HL-60 (cell line): ENCODE results near the gene SDC1.

Experiments used
- POLR2AphosphoS5 ChIP-seq: IDR thresholded peaks from 2 replicates; pipeline ENCODE4 v1.6.1; 2012; ENCODE audit warnings: low read depth
- SPI1 ChIP-seq: IDR thresholded peaks from 2 replicates; pipeline ENCODE4 v1.6.1; 2012; ENCODE audit warnings: low read depth, mild to moderate bottlenecking, borderline replicate concordance
- TF ChIP-seq, protein P1 (sequence below): IDR thresholded peaks from 2 replicates; pipeline ENCODE4 v1.6.1; 2012; ENCODE audit warnings: low read depth; ENCODE audit not compliant: insufficient replicate concordance
- TF ChIP-seq, protein P2 (sequence below): IDR thresholded peaks from one replicate; pipeline ENCODE4 v1.5.1; 2011; ENCODE audit warnings: low read length, control low read depth, inconsistent platforms; ENCODE audit not compliant: insufficient read depth

DNA sequence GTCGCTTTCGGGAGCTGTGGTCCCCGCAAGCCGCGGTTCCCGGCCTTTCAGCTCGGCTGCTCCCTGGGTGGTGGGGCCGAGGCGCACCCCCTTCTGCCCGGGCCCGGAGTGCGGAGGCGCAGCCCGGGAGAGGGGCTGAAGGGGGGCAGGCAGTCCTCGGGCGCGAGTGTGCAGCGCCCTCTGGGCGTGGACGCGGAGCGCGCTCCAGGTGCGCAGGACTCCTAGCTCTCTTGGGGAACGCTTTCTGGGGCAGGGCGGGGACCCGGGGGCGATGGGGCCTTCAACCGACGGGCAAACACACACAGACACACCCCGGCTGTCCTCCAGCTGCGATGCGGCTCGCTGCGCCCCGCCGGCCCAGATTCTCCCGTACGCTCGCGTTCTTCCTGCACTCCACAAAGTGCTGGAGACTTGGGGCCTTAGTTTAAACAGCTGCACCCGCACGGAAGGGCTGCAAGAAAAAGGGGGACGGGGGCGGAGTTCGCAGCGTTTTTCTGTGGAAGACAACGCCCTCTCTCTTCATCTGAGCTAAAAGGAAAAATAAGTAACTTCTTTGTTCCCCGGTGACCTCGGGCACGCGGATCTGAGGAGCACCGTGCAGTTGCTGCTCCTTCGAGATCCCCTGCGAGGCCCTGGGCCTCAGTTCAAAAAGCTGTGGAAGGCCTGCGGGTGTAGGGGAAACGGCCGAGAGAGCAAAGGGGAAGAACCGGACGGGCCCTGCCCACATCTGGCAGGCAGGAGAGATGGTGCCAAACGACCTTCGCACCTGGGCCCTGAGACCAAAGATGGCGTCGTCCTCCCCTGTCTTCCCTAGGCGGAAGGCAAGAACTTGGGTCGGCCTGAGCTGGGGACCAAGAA is 593 bp upstream of the SDC1 start:
- TF ChIP-seq, protein P1, sequence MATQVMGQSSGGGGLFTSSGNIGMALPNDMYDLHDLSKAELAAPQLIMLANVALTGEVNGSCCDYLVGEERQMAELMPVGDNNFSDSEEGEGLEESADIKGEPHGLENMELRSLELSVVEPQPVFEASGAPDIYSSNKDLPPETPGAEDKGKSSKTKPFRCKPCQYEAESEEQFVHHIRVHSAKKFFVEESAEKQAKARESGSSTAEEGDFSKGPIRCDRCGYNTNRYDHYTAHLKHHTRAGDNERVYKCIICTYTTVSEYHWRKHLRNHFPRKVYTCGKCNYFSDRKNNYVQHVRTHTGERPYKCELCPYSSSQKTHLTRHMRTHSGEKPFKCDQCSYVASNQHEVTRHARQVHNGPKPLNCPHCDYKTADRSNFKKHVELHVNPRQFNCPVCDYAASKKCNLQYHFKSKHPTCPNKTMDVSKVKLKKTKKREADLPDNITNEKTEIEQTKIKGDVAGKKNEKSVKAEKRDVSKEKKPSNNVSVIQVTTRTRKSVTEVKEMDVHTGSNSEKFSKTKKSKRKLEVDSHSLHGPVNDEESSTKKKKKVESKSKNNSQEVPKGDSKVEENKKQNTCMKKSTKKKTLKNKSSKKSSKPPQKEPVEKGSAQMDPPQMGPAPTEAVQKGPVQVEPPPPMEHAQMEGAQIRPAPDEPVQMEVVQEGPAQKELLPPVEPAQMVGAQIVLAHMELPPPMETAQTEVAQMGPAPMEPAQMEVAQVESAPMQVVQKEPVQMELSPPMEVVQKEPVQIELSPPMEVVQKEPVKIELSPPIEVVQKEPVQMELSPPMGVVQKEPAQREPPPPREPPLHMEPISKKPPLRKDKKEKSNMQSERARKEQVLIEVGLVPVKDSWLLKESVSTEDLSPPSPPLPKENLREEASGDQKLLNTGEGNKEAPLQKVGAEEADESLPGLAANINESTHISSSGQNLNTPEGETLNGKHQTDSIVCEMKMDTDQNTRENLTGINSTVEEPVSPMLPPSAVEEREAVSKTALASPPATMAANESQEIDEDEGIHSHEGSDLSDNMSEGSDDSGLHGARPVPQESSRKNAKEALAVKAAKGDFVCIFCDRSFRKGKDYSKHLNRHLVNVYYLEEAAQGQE, result no peak
- TF ChIP-seq, protein P2, sequence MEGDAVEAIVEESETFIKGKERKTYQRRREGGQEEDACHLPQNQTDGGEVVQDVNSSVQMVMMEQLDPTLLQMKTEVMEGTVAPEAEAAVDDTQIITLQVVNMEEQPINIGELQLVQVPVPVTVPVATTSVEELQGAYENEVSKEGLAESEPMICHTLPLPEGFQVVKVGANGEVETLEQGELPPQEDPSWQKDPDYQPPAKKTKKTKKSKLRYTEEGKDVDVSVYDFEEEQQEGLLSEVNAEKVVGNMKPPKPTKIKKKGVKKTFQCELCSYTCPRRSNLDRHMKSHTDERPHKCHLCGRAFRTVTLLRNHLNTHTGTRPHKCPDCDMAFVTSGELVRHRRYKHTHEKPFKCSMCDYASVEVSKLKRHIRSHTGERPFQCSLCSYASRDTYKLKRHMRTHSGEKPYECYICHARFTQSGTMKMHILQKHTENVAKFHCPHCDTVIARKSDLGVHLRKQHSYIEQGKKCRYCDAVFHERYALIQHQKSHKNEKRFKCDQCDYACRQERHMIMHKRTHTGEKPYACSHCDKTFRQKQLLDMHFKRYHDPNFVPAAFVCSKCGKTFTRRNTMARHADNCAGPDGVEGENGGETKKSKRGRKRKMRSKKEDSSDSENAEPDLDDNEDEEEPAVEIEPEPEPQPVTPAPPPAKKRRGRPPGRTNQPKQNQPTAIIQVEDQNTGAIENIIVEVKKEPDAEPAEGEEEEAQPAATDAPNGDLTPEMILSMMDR, result peak; percentile 15
- TF ChIP-seq POLR2AphosphoS5, result no peak
- TF ChIP-seq SPI1, result no peak
